ENCODE measurements around the gene RNF126. TPM values are rescaled to one million over a fixed set of nuclear protein-coding genes. Genes with fewer than 3 reads are reported as not detected.

Gene RNF126
- polyA plus RNA-seq, 1 experiment, result 2.7 TPM

DNA sequence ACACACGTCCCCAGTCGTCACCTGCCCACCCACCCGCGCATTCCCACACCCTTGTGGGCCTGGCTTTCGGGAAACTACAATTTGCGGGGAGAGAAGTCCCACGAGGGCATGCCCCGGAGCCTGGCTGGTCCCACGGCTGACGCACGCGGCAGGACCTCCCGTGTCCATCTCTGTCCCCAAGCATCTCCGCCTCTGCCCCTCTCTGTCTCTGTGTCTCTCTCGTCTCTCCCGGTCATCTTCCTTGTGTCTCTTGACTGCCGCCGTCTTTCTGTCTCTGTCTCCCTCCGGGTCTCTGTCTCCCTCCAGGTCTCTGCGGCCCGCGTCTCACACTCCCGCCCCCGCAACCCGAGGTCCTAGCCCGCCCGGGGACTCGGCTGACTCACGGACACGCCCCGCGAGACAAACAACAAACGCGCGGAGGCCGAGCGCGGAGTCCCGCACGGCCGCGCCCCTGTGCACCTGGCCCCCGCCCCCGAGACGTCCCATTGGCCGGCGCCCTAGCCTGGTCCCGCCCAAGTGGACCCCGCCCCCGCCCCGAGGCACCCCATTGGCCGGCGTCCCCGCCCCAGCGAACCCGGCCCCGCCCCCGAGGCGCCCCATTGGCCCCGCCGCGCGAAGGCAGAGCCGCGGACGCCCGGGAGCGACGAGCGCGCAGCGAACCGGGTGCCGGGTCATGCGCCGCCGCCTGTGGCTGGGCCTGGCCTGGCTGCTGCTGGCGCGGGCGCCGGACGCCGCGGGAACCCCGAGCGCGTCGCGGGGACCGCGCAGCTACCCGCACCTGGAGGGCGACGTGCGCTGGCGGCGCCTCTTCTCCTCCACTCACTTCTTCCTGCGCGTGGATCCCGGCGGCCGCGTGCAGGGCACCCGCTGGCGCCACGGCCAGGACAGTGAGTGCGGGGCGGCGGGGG lies 23.5 kb downstream of the RNF126 start, which contains the start of gene FGF22:
Gene FGF22 (plus strand): TSS at position 627 of the 908 bp plus-strand sequence. CDS start 47 bp downstream, at position 674.
- peak within 1 kb of the TSS; percentile 41 for H3K4me3 ChIP-seq (ENCODE audit: low read depth, low read length)
- TF ChIP-seq CTCF (IDR thresholded peaks at IDR 0.05; ENCODE audit: insufficient read depth, low read depth, low read length), result no peak
- H3K36me3 ChIP-seq (ENCODE audit: control insufficient read depth, insufficient read depth, low read length), result no peaks in the 10 kb centered on the region
- no peak for DNase-seq (ENCODE audit: low read depth)
- ChIA-PET POLR2A (no interaction called here), CTCF (no interaction called here)
- H3K27me3 ChIP-seq (ENCODE audit: control insufficient read depth, insufficient read depth, low read length), result no peaks in the 10 kb centered on the region

GRCh38 chr19:638906-639252 lies 24.1 kb downstream of the RNF126 start:
- no peak for TF ChIP-seq CTCF (IDR thresholded peaks at IDR 0.05; ENCODE audit: insufficient read depth, low read depth, low read length)
- no peak for DNase-seq (ENCODE audit: low read depth)
- ChIA-PET CTCF (no interaction called here), POLR2A (no interaction called here)
- H3K36me3 ChIP-seq (ENCODE audit: control insufficient read depth, insufficient read depth, low read length), result no peaks in the 10 kb centered on the region
- no peaks in the 10 kb centered on the region for H3K27me3 ChIP-seq (ENCODE audit: control insufficient read depth, insufficient read depth, low read length)
- peak overlapping the region; percentile 41 for H3K4me3 ChIP-seq (ENCODE audit: low read depth, low read length)

- no peaks in the 10 kb centered on the region for H3K27me3 ChIP-seq (ENCODE audit: control insufficient read depth, insufficient read depth, low read length)
- H3K36me3 ChIP-seq (ENCODE audit: control insufficient read depth, insufficient read depth, low read length), result no peaks in the 10 kb centered on the region; the same call in 1 of the 2 replicates
- H3K4me3 ChIP-seq (ENCODE audit: low read depth, low read length), result no peak overlapping the region
- CTCF ChIA-PET, result interaction anchor here (0.6 to 2.7 kb wide), 2 partner anchors 17 to 51 kb away, joined by 3 to 7 read pairs; no protein-coding TSS in a partner anchor
- POLR2A ChIA-PET, result no interaction called here
- no peak for DNase-seq (ENCODE audit: low read depth)
- TF ChIP-seq CTCF (IDR thresholded peaks at IDR 0.05; ENCODE audit: insufficient read depth, low read depth, low read length), result no peak
Observed at GRCh38 chr19:634975-635652, 27.9 kb downstream of the RNF126 start.

DNA sequence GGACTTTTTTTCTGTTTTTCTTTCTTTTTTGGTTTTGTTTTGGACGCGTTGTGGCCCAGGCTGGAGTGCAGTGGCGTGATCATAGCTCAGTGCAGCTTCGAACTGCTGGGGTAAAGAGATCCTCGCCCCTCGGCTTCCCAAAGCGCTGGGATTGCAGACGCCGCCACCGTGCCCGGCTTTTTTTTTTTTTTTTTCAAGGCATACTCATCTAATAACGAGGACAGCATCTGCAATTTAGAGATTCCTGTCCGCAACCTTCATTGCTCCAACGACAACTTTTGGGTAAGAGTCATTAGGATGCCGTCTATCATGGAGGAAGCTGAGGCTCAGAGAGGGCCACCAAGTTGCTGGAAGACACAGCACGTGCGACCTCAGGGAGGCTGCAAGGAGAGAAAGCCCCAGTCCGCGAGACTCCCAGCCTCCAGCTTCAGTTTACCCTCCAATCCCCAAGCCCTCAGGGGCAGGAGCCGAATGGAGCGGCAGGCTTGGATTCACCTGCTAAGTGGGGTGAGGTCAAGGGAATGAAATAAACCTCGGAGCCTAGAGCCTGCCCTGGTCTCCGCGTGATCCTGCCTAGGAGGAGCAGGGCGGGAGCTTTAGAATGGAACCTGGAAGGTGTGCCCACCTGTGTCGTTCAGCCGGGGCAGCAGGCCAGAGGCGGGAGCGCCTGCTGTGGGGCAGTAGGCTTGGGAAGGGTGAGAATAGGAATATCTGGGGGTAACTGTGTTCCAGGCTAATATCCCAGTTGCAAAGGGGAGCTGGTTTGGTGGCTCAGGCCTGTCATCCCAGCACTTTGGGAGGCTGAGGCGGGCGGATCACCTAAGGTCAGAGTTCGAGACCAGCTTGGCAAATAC lies 29.0 kb downstream of the RNF126 start:
- no peaks in the 10 kb centered on the region; the same call in 1 of the 2 replicates for H3K36me3 ChIP-seq (ENCODE audit: control insufficient read depth, insufficient read depth, low read length)
- H3K27me3 ChIP-seq (ENCODE audit: control insufficient read depth, insufficient read depth, low read length), result no peaks in the 10 kb centered on the region
- TF ChIP-seq CTCF (IDR thresholded peaks at IDR 0.05; ENCODE audit: insufficient read depth, low read depth, low read length), result no peak
- DNase-seq (ENCODE audit: low read depth), result no peak
- ChIA-PET CTCF (interaction anchor here (2.7 kb wide), 1 partner anchor 50 kb away, joined by 7 read pairs; no protein-coding TSS in a partner anchor), POLR2A (interaction anchor here (0.5 kb wide), 1 partner anchor 61 kb away, joined by 6 read pairs; no protein-coding TSS in a partner anchor)
- H3K4me3 ChIP-seq (ENCODE audit: low read depth, low read length), result peak overlapping the region; percentile 80

All from BJ (cell line).